GM18511 (cell line): ENCODE results near the gene RIMS4.

Experiments
- ATAC-seq: cut with Tn5 transposase; IDR thresholded peaks from one replicate; pipeline ENCODE4 v1.9.1; 2021; ENCODE audit warnings: mild to moderate bottlenecking, moderate library complexity; ENCODE audit not compliant: unreplicated experiment

RIMS4 gene

DNA sequence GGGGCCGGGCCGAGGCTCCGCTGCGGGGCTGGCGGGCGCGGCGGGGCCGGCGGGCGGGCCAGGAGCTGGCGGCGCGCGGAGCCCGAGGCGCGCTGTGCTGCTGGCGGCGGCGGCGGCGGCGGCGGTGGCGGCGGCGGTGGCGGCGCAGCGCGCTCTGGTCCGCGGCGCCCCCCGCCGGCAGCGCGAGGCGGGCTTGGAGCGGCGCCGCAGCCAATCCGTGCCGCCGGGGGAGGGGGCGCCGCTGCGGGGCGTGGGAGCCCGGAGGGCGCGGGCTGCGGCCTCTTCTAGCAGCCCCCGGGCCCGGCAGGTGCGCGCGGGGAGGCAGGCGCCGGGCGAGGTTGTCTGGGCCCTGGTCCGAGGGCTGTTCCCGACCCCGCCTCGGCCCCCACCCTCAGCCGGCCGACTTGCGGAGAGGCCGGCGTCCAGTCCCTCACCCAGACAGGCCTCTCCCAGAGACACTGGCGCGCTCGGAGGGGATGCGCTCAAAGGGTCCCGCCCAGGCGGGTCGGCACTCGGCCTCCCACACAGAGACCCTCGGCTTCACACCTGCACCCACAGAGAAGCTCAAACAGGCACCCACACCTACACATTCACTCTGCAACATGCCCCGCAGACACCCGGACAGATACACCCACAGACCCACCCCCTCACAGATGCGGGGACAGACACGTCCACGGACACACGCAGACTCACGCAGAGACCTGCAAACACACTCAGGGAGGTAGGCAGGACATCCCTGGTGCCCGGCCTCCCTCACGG is at the start of gene RIMS4:
RIMS4 (minus strand) TSS at position 156 of the 759 bp plus-strand sequence. CDS start 275 bp downstream, outside the sequence.
- no peak for ATAC-seq

DNA sequence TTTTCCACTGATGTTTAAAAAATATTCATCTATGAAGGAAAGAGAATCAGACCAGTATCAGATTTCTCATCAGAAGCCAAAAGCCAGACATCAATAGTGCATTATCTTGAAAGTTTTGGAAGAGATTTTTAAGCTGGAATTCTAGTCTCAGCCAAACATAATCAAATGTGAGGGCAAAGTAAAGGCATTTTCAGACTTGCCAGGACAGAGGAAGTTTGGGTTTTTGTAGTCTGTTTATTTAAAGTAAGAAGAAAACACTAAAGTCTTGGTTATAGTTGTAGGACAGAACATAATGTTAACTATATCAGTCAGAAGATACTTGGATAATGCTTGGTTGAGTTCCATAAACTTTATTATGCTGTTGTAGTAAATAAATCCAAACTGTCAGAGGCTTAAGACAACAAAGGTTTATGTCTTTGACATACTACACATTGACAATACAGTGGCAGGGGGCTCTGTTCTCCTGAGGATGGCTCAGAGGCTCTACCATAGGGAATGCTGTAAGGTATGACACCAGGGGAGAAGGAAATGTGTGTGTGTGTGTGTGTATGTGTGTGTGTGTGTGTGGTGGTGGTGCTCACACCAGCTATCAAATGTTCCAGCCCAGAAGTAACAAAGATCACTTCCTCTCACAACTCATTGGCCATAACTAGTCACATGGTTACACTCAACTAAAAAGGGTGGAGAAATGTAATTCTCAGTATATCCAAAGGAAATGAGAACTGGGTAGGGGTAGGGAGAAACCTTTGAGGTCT is 48.4 kb upstream of the RIMS4 start:
- no peak for ATAC-seq

DNA sequence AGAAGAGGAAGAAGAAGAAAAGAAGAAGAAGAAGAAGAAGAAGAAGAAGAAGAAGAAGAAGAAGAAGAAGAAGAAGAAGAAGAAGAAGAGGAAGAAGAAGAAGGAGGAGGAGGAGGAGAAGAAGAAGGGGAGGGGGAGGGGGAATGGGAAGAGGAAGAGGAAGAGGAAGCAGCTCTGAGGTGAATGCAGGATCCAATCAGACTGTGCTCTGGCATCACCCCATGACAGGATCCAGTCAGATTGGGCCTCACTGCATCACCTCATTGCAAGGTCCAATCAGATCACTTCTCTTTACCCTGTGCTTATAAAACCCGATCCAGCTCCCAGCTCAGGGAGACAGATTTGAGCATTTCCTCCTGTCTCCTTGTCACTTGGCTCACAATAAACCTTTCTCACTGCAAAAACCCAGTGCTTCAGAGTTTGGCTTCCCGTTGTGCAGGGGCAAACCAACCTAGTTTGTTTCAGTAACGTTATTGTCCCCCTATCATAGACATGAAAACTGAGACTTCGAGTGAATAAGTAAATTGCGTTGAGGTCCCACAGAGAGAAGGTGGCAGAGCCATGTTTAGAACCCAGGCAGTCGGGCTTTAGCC is 46.6 kb upstream of the RIMS4 start:
- no peak for ATAC-seq

DNA sequence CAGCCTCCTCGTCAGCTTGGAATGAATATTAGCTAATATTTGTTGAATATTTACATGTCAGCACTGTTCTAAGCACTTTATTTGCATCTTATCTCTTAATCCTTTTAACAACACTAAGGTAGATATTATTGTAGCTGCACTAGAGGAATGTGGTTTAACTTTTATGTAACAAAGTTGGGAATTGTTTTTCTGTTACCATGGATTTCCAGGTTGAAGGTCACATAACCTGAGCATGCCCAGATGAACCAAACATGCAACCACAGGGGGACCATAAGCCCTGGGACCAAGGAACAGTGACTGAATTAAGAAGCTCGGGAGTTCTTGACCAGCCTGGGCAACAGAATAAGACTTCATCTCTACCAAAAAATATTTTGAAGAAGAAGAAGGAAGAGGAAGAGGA is 46.1 kb upstream of the RIMS4 start:
- ATAC-seq = no peak

- ATAC-seq = no peak
Observed at GRCh38 chr20:44851545-44851944, 41.2 kb upstream of the RIMS4 start.

GRCh38 chr20:44850837-44851236 is 40.5 kb upstream of the RIMS4 start:
- no peak for ATAC-seq

- ATAC-seq = no peak
Observed at GRCh38 chr20:44850272-44850671, 39.9 kb upstream of the RIMS4 start.

DNA sequence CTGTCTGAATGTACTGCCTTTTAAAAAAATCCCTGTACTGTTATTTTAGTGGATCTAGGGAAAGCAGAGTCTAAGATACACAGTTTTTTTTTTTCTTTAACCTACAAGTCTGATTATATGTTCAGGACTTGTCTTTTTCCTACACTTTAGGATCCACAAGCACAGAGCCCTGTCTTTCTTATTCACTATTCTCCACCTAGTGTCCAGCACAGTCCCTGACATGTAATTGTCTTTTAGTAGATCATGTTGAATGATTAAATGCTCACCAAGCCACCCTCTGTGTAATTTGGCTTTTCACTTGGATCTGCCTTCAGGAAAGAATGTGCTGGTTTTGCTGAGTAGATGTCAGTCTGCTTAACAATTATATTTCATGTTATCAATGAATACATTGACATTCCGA is 39.4 kb upstream of the RIMS4 start:
- ATAC-seq = no peak

- no peak for ATAC-seq
Observed at GRCh38 chr20:44848254-44849015, 38.1 kb upstream of the RIMS4 start.

DNA sequence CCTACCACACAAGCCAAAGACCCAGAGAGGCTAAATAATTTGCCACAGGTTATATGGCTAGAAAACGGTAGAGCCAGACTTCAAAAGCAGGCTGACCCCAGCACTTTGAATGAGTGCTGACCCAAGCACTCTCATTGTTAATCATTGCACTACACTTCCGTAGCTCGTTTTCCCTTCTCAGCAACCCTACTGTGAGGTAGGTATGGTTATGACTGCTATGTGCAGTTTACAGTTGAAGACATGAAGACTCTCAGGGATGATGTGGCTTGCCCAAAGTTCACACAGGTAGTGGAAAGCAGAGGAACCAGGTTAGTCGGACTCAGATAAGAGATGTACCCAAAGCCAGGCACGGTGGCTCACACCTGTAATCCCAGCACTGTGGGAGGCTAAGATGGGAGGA is 33.5 kb upstream of the RIMS4 start:
- no peak for ATAC-seq

- ATAC-seq = no peak
Observed at GRCh38 chr20:44841955-44842354, 31.6 kb upstream of the RIMS4 start.

DNA sequence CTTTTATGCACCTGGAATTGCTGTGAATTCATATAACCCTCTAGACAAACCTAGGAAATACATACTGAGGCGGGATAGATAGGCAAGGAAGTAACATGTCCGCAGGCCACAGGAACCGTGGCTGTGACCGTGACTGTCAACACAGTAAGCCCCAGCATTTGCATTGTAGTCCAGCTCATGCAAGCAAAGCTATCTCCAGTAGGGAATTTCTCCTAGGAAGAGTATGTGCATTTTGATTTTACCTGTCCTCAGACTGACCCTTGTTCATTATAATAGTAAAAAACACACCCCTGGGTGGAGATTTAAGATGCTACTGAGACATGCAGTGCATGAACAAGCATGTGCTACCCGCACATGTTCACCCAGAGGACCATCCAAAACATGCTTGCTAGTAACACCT is 30.5 kb upstream of the RIMS4 start:
- ATAC-seq = no peak

GRCh38 chr20:44839481-44839880 is 29.1 kb upstream of the RIMS4 start:
- no peak for ATAC-seq

GRCh38 chr20:44838521-44838920 is 28.2 kb upstream of the RIMS4 start:
- no peak for ATAC-seq

DNA sequence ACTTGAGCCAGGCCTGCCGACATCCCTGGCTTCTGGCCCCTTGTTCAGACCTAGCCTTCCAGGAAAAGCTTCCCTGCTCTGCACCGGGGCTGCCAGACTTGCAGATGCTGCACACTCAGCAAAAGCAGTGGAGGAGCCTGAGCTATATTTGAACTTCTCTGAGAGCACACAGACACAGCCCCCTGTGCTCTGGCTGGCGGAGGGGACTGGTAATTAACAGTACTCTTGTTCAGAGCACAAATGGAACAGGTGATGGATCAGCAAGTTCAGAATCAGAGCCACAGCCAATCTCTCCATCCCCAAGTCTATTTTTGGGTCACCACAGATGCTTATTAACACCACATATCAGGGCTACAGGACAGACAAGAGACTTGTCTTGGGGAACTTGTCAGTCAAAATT is 27.6 kb upstream of the RIMS4 start:
- no peak for ATAC-seq

DNA sequence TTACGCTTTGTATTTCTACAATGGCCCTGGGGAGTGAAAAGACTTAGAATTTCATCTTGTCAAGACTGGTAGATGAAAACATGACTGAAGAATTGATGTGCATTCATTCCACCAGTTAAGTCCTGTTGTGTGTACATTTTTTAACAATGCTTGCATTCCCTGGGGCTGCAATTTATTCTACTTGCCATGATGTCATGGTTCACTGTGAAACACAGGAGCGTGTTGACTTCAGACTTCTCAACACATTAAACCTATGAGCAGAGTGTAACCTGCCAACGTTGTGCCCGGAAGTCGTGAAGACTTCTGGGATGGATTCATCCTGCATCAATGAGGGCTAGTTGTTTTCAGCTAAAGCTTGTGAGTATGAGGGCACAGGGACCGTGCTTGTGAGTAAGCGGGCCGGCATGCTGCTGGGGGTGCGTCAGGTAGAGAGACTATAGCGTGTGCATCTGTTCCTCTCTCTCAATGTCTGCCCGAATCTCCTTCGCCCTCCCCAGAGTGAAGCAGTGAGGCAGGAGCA is 26.3 kb upstream of the RIMS4 start:
- no peak for ATAC-seq

DNA sequence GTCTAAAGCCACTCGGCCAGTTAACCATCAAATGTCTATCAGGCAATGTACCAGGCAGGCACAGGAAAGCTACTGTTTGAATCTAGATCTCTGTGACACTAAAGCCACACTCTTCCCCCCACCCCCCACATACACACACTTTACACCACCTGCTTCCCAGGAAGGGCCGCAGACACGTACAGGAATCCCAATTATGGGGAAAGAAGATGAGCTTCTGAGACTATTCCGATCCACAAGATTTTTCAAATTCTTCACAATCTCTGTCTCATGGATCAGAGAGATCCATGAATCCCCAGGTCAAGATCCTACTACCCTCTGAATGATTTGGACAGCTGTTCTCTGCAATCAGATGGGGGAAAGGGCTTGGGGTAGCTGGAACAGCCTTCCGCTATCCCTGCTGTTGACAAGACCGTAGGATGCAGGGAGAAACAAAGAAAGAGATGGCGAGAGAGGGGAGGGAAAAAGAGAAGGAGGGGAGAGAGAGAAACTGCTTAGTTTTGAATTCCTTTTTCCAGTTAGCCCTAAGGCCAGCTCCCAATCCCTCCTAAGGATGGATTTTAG is 25.4 kb upstream of the RIMS4 start:
- ATAC-seq = no peak

DNA sequence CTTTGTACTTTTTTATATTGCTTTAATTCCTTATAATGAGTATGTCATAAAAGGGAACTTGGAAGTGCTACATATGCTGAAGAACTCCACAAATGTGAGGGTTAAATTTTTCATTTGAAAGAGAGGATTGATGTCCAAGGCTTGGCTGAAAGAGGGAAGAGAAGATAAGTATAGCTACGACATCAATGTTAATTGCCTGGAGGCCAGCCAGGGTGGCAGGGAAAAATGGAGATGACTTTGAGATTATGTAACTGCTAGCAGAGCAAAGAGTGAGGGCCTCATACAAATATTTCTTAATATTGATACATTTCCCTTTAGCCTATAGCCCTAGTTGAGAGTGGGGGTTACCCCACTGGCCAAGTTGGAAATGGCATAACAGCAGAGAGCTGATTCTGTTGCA is 24.8 kb upstream of the RIMS4 start:
- ATAC-seq = no peak

GRCh38 chr20:44834693-44835092 is 24.3 kb upstream of the RIMS4 start:
- ATAC-seq = no peak

DNA sequence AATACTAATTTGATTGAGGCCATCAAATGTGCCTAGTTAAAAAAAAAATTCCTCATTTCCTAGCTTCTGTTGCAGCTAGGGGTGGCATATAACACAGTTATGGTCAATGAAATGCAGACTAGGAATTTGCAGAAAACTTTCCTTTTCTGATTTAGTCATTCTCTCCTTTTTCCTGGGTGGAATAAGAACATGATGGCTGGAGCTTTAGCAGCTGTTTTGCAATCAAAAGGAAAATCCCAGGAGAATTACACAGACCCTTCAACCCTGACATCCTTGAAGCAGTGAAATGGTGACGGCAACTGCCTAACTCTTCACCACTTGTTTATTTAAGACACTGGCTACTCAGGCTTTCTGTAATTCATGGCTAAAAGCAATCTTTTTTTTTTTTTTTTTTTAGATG is 23.1 kb upstream of the RIMS4 start:
- no peak for ATAC-seq

DNA sequence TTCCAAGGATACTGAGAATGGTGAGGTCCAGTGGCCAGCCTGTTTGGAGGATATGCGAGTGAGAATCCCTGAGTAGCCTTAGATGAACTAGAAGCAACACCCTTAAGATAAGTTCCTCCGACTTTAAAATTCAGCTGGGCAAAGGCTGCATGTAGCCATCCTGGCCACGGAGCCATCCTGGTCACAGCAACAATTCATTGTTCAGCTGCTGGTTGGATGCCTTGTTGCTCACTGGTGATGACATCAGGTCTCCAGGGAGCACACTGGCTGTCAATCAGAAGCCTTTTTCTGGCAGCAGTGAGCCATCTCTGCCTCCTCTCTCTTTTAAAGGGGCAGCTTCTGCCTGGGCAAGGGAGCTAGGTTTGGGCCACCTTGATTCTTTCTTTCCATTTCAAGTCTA is 22.4 kb upstream of the RIMS4 start:
- ATAC-seq = no peak
